H9 (cell line): ENCODE measurements around the gene INSYN1. TPM values are rescaled to one million over a fixed set of nuclear protein-coding genes. Genes with fewer than 3 reads are reported as not detected.
A peak's percentile ranks its signal among the peaks of the same experiment; 100 is the strongest.

Experiments
- DNase-seq: peaks from one replicate; pipeline ENCODE4 v3.0.0-alpha.2; 2017
- H2AFZ ChIP-seq: one replicate; pipeline ENCODE4 v1.6.1; 2013; ENCODE audit warnings: mild to moderate bottlenecking, low read length, control low read depth, moderate library complexity
- H2AK5ac ChIP-seq: 2 replicates; pipeline ENCODE4 v1.6.1; 2013; ENCODE audit warnings: low read length, control low read depth, mixed read lengths; ENCODE audit not compliant: insufficient read length
- H2BK120ac ChIP-seq: one replicate; pipeline ENCODE4 v1.6.1; 2013; ENCODE audit warnings: low read depth, mild to moderate bottlenecking, low read length, control low read depth, inconsistent platforms; ENCODE audit not compliant: poor library complexity, severe bottlenecking
- H2BK12ac ChIP-seq: 2 replicates; pipeline ENCODE4 v1.6.1; 2013; ENCODE audit warnings: low read length, control low read depth, mixed read lengths, low read depth; ENCODE audit not compliant: insufficient read length
- H2BK15ac ChIP-seq: 2 replicates; pipeline ENCODE4 v1.6.1; 2013; ENCODE audit warnings: low read depth, low read length, control low read depth
- H2BK20ac ChIP-seq: one replicate; pipeline ENCODE4 v1.6.1; 2013; ENCODE audit warnings: low read depth, mild to moderate bottlenecking, low read length, control low read depth, inconsistent platforms; ENCODE audit not compliant: poor library complexity, severe bottlenecking
- H2BK5ac ChIP-seq: 2 replicates; pipeline ENCODE4 v1.6.1; 2013; ENCODE audit warnings: low read length, control low read depth, mixed read lengths; ENCODE audit not compliant: insufficient read length
- H3K14ac ChIP-seq: 2 replicates; pipeline ENCODE4 v1.6.1; 2013; ENCODE audit warnings: low read length, control low read depth; ENCODE audit not compliant: insufficient read depth
- H3K18ac ChIP-seq: 2 replicates; pipeline ENCODE4 v1.6.1; 2013; ENCODE audit warnings: low read depth, mild to moderate bottlenecking, mixed read lengths, low read length, control low read depth; ENCODE audit not compliant: insufficient read length
- H3K23ac ChIP-seq: 2 replicates; pipeline ENCODE4 v1.6.1; 2013; ENCODE audit warnings: low read length, control low read depth, mixed read lengths, low read depth; ENCODE audit not compliant: insufficient read length
- H3K23me2 ChIP-seq: 2 replicates; pipeline ENCODE4 v1.6.1; 2013; ENCODE audit warnings: low read depth, mild to moderate bottlenecking, mixed read lengths, low read length, control low read depth; ENCODE audit not compliant: insufficient read length, poor library complexity, severe bottlenecking
- H3K27ac ChIP-seq: 2 replicates; pipeline ENCODE4 v1.5.1; 2013; ENCODE audit warnings: low read length, control low read depth, mixed read lengths, low read depth; ENCODE audit not compliant: insufficient read length
- H3K27me3 ChIP-seq: 2 replicates; pipeline ENCODE4 v1.6.1; 2013; ENCODE audit warnings: low read length, control low read depth, inconsistent platforms; ENCODE audit not compliant: insufficient read depth
- H3K4ac ChIP-seq: 2 replicates; pipeline ENCODE4 v1.6.1; 2013; ENCODE audit warnings: low read depth, mild to moderate bottlenecking, control low read depth, inconsistent platforms, low read length, moderate library complexity
- H3K4me1 ChIP-seq: 2 replicates; pipeline ENCODE4 v1.6.1; 2013; ENCODE audit warnings: low read length, control low read depth, inconsistent platforms; ENCODE audit not compliant: insufficient read depth
- H3K4me2 ChIP-seq: 2 replicates; pipeline ENCODE4 v1.6.1; 2013; ENCODE audit warnings: low read length, control low read depth, mixed read lengths; ENCODE audit not compliant: insufficient read length, insufficient read depth
- H3K56ac ChIP-seq: 2 replicates; pipeline ENCODE4 v1.6.1; 2013; ENCODE audit warnings: low read depth, mild to moderate bottlenecking, mixed read lengths, low read length, control low read depth; ENCODE audit not compliant: insufficient read length
- H3K79me1 ChIP-seq: 2 replicates; pipeline ENCODE4 v1.6.1; 2013; ENCODE audit warnings: low read depth, mild to moderate bottlenecking, moderate library complexity, low read length, control low read depth, inconsistent platforms; ENCODE audit not compliant: insufficient read depth, poor library complexity, severe bottlenecking
- H3K79me2 ChIP-seq: 2 replicates; pipeline ENCODE4 v1.6.1; 2013; ENCODE audit warnings: low read length, control low read depth, inconsistent platforms; ENCODE audit not compliant: insufficient read depth
- H3K9ac ChIP-seq: 2 replicates; pipeline ENCODE4 v1.6.1; 2013; ENCODE audit warnings: low read length, control low read depth, mixed read lengths; ENCODE audit not compliant: insufficient read length; ENCODE audit errors: extremely low read depth
- H3K9me3 ChIP-seq: one replicate; pipeline ENCODE4 v1.6.1; 2013; ENCODE audit warnings: low read depth, low read length, inconsistent platforms; ENCODE audit not compliant: control insufficient read depth
- H3T11ph ChIP-seq: one replicate; pipeline ENCODE4 v1.6.1; 2013; ENCODE audit warnings: mild to moderate bottlenecking, low read length, control low read depth, inconsistent platforms
- H4K20me1 ChIP-seq: one replicate; pipeline ENCODE4 v1.6.1; 2013; ENCODE audit not compliant: control insufficient read depth, insufficient read length, insufficient read depth
- H4K5ac ChIP-seq: 2 replicates; pipeline ENCODE4 v1.6.1; 2013; ENCODE audit warnings: low read depth, mild to moderate bottlenecking, mixed read lengths, low read length, control low read depth; ENCODE audit not compliant: insufficient read length
- H4K8ac ChIP-seq: replicated peaks from 2 replicates; pipeline ENCODE4 v1.6.1; 2013; ENCODE audit warnings: low read length, control low read depth, mixed read lengths, low read depth; ENCODE audit not compliant: insufficient read length
- H4K91ac ChIP-seq: 2 replicates; pipeline ENCODE4 v1.6.1; 2013; ENCODE audit warnings: low read depth, mild to moderate bottlenecking, moderate library complexity, mixed read lengths, low read length, control low read depth; ENCODE audit not compliant: insufficient read length
- H3K27ac Mint-ChIP-seq, 3 experiments: 2 replicates in 2 of 3; 3 replicates in 1 of 3; pipeline ENCODE4 v1.8.0; 2020 to 2021; ENCODE audit warnings: mixed read lengths in 3 of 3, mild to moderate bottlenecking in 1 of 3, moderate library complexity in 1 of 3
- H3K27me3 Mint-ChIP-seq: 2 replicates; pipeline ENCODE4 v1.8.0; 2021; ENCODE audit warnings: low read depth, mild to moderate bottlenecking, moderate library complexity, mixed read lengths
- H3K36me3 Mint-ChIP-seq, 3 experiments: 2 replicates in 2 of 3; 3 replicates in 1 of 3; pipeline ENCODE4 v1.8.0; 2020 to 2021; ENCODE audit warnings: low read depth in 3 of 3, mixed read lengths in 3 of 3; ENCODE audit not compliant: insufficient read depth in 1 of 3
- H3K4me1 Mint-ChIP-seq, 2 experiments: 2 replicates each; pipeline ENCODE4 v1.8.0; 2020; ENCODE audit warnings: mixed read lengths in 2 of 2
- H3K4me3 Mint-ChIP-seq, 2 experiments: 2 replicates in 1 of 2; 3 replicates in 1 of 2; pipeline ENCODE4 v1.8.0; 2020 to 2021; ENCODE audit warnings: mild to moderate bottlenecking in 2 of 2, mixed read lengths in 2 of 2, moderate library complexity in 1 of 2
- H3K9me3 Mint-ChIP-seq, 2 experiments: 2 replicates in 1 of 2; 3 replicates in 1 of 2; pipeline ENCODE4 v1.8.0; 2020; ENCODE audit warnings: mild to moderate bottlenecking in 2 of 2, mixed read lengths in 2 of 2, moderate library complexity in 1 of 2
- WGBS: extraction: QIAGEN DNeasy Blood & Tissue Kit; methylation state at CpG from one replicate; pipeline ENCODE4 v1.1.7; 2013; ENCODE audit warnings: missing lambda C conversion rate, low lambda C conversion rate, mixed read lengths; ENCODE audit not compliant: insufficient read length; ENCODE audit errors: extremely low coverage; 5-methylcytosine and 5-hydroxymethylcytosine counted together
- total RNA-seq: library from RNA; stranded (reverse); gene quantifications from 2 replicates; pipeline ENCODE4 v1.2.1, GENCODE V29; 2021
- TF ChIP-seq, protein P1 (sequence below): fragments of 200-600 bp; sonication (generic); conservative IDR thresholded peaks from 3 replicates; pipeline ENCODE4 v1.8.0; 2021; ENCODE audit warnings: antibody characterized with exemption, mild to moderate bottlenecking

INSYN1 gene
- total RNA-seq, 1 experiment from 2014 or later, result 1.9 TPM

DNA sequence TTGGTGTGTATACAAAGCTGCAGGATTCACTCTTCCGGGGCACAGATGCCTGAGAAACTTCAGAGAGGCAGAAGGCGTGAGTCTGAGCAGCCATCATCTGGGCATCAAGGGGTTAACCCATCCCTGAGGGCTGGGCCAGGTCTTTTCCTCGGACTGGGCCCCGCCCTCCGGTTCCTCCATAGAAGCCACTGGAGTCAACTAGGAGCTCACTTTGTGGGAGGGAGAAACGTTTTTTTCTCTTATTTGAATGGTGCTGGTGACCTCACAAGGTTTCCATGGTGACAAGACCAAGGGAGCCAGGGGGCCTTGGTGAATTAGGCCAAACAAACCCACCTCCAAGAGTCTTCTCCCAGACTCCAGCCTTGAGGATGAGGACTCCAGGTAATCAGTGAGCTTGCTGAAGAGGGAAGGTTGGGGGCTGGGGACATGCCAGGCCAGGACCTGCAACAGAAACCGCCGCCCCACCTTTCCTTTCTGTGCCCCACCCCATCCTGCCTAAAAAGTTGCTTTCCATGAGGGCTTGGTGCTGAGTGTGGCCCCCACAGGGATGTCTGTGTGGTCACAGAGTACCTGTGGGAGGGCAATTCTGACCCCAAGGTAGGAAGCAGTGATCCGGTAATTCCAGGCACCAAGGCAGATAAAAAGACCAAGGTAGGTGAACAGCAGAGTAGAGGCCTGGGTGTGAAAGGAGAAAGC lies 14.8 kb upstream of the INSYN1 start:
- H3K4me1 ChIP-seq, result no peaks in the 10 kb centered on the region; the same call in 1 of the 2 replicates
- no peak overlapping the region for H4K5ac ChIP-seq
- no peak overlapping the region for H3K4me2 ChIP-seq
- H2AFZ ChIP-seq, result no peak overlapping the region
- no peak overlapping the region for H3K27ac ChIP-seq
- no peak overlapping the region for H3K56ac ChIP-seq
- TF ChIP-seq, protein P1, sequence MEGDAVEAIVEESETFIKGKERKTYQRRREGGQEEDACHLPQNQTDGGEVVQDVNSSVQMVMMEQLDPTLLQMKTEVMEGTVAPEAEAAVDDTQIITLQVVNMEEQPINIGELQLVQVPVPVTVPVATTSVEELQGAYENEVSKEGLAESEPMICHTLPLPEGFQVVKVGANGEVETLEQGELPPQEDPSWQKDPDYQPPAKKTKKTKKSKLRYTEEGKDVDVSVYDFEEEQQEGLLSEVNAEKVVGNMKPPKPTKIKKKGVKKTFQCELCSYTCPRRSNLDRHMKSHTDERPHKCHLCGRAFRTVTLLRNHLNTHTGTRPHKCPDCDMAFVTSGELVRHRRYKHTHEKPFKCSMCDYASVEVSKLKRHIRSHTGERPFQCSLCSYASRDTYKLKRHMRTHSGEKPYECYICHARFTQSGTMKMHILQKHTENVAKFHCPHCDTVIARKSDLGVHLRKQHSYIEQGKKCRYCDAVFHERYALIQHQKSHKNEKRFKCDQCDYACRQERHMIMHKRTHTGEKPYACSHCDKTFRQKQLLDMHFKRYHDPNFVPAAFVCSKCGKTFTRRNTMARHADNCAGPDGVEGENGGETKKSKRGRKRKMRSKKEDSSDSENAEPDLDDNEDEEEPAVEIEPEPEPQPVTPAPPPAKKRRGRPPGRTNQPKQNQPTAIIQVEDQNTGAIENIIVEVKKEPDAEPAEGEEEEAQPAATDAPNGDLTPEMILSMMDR, result no peak
- H3K36me3 Mint-ChIP-seq, result no peaks in the 10 kb centered on the region; a peak in 1 of 7 replicates
- no peaks in the 10 kb centered on the region for H3K27me3 ChIP-seq
- no peak overlapping the region for H3T11ph ChIP-seq
- no peaks in the 10 kb centered on the region for H4K20me1 ChIP-seq
- H2BK120ac ChIP-seq, result no peak overlapping the region
- H4K91ac ChIP-seq, result no peak overlapping the region
- H3K27ac Mint-ChIP-seq, result peak overlapping the region in 1 of 3 experiments; percentile 63; a peak in 2 of 7 replicates
- DNase-seq, result peak; percentile 75
- H3K23me2 ChIP-seq, result no peaks in the 10 kb centered on the region
- H3K23ac ChIP-seq, result no peak overlapping the region
- no peaks in the 10 kb centered on the region for H3K79me2 ChIP-seq
- no peak overlapping the region for H2BK12ac ChIP-seq
- H2AK5ac ChIP-seq, result no peak overlapping the region
- H3K4ac ChIP-seq, result no peak overlapping the region
- H3K27me3 Mint-ChIP-seq, result peaks cover 7% of the 10 kb centered on the region
- H3K4me3 Mint-ChIP-seq, result no peak overlapping the region; a peak in 1 of 5 replicates
- peak overlapping the region; percentile 28 for H3K18ac ChIP-seq
- no peaks in the 10 kb centered on the region for H3K9me3 ChIP-seq
- H2BK20ac ChIP-seq, result no peak overlapping the region
- H3K79me1 ChIP-seq, result no peaks in the 10 kb centered on the region
- no peak overlapping the region for H2BK15ac ChIP-seq
- WGBS, result no CpG with 5 or more reads among the region's 9 CpGs
- H4K8ac ChIP-seq, result no peak overlapping the region
- no peak overlapping the region for H3K14ac ChIP-seq
- no peak overlapping the region for H2BK5ac ChIP-seq
- H3K9ac ChIP-seq, result no peak overlapping the region
- H3K4me1 Mint-ChIP-seq, result peaks cover 16 to 41% of the 10 kb centered on the region in 2 experiments
- H3K9me3 Mint-ChIP-seq, result peaks cover 0 to 2% of the 10 kb centered on the region in 2 experiments; a peak in 1 of 5 replicates
